Measurements from ENCODE around the gene VPS29.
A peak's percentile ranks its signal among the peaks of the same experiment; 100 is the strongest.
"Not testable (repeated sequence)": the region's sequence is repeated elsewhere in the genome, so short reads cannot be mapped to it uniquely, and the experiment has no call there.

VPS29 gene

GRCh38 chr12:110520876-110521712, 19.2 kb upstream of the VPS29 start:
- peak; percentile 23 for DNase-seq

GRCh38 chr12:110518014-110518413, 16.1 kb upstream of the VPS29 start:
- DNase-seq: not testable (repeated sequence)

DNA sequence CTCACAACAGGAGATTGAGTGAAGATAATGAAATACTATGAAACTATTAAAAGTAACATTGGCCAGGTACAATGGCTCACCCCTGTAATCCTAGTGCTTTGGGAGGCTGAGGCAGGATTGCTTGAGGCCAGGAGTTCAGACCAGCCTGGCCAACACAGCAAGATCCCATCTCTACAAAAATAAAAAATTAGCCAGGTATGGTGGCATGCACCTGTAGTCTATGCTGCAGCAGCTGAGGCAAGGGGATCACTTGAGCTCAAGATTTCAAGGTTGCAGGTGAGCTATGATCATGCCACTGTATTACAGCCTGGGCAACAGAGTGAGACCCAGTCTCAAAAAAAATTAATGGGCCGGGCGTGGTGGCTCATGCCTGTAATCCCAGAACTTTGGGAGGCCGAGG, 15.1 kb upstream of the VPS29 start:
- no peak for DNase-seq

DNA sequence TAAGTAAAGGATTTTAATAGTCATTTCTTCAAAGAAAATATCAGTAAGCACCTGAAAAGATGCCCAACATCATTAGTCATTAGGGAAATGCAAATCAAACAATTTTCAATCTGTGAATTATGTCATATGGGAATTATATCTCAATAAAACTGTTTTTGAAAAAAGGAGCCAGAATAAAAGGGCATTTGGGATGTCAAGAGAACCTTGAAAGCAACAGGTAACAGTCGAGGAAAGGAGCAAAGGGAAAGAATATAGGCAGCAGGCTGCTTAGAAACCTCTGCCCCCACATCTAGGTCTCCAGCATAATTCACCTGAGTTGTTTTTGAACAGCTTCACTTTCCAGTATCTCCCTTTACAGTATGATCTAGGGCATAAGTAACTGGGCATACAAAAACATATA, 12.5 kb upstream of the VPS29 start:
- no peak for DNase-seq

DNA sequence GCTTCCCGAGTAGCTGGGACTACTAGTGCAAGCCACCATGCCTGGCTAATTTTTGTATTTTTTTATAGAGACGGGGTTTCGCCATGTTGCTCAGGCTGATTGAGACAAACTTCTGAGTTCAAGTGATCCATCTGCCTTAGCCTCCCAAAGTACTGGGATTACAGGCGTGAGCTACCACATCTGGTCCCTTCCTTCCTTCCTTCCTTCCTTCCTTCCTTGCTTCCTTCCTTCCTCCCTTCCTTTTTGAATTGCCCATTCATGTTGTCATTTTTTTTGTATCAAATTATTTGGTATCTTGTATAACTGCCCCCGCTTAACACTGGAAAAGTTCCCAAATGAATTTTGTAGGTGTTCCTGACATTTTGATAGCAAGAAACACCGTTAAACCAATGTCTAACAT, 11.9 kb upstream of the VPS29 start:
- DNase-seq: no peak

DNA sequence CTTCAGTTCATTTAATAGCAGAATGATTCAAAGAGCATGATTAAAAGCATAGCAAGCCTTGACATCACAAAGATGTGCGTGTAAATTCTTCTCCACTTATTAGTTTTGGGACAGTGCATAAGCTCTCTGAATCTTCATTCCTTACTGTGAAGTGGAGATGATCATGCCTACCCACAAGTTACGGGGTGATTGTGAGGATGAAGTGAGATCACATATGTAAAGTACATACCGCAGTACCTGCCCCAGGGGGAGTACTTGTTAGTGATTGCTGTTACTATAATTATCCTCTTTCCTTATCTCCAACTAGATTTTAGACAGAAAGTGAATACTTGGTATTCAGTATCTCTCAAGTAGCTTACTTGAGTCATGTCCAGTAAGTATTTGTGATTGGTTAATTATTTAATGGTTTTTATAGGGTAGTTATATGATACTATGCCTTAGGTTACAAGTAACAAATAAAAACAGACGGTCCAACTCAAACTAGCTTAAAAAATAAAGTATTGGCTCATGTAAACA, 6.2 kb upstream of the VPS29 start:
- no peak for DNase-seq

DNA sequence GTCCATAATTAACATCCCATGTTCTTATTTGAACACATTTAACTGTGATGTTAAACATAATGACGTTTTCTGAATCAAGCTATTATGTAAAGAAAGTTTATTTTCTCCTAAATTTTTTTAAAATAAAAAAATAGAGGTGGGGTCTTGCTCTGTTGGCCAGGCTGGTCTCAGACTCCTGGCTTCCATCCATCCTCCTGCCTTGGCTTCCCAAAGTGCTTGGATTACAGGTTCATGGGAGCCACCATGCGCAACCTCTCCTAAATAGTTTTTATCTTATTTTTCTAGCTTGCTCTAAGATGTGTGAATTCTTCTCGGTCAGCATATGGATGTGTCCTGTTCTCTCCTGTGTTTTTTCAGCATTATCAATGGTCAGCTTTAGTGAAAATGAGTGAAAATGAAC, 3.4 kb upstream of the VPS29 start:
- no peak for DNase-seq

DNA sequence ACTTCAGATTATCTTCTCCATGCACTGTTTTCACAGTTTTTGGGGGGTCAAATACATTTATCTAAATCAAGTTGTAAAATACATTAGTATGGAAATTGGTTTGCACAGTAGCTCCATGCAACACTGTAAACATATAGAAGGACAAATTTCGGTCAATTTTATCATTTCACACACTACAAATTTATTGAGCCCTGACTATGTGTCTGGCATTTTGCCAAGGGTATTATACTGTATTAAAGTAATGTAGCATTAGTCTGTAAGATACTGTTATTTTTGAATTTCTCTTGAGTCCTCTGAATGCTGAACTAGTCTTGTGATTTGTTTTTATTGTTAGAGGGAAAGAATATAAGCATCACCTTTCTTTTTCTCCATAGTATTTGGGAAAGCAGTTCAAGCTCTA, 1.5 kb upstream of the VPS29 start:
- DNase-seq: no peak

- no peak for DNase-seq
Measured at GRCh38 chr12:110501399-110501751, 536 bp downstream of the VPS29 start.

DNA sequence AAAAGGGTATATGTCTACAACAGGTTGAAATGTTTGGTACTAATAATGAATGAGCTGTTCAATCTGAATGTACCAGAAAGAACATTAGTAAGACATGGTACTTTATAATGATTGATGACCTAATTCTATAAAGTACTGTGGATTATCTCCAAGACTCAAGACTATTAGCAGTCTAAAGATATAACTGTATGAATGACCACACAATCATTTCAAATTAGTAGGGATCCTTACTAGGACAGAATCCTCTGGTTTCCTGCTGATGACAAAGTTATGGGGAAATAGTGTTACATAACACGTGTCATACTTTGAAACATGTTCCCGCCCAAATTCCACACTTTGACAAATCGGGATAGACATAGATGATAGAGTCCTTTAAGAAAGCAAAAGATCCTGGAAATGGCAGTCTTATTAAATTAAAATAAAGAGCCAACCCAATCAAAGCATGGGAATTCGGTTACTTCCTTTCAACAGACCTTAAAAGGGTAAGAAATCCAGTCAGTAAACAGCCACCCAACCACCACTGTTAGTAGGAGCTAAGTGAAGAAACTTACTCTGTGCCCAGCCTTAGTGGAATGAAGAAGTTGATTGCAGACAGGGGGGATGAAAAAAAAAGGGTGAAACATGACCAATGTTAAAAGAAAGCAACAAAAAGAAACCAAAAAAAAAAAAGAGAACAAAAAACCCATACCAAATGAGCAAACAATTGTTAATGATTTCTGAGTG, 2.8 kb downstream of the VPS29 start:
- no peak for DNase-seq

DNA sequence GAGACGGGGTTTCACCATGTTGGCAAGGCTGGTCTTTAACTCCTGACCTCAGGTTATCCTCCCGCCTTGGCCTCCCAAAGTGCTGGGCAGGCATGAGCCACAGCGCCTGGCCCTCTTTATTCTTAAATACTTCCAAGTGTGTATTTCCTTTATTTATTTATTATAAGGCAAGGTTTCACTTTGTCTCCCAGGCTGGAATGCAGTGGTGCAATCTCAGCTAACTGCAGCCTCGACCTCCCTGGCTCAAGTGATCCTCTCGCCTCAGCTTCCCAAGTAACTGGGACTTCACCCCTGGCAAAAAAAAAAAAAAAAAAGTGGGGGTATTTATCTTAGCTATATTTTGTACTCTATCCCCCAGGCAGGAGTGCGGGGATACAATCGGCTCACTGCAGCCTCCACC, 26.5 kb downstream of the VPS29 start:
- no peak for DNase-seq

DNA sequence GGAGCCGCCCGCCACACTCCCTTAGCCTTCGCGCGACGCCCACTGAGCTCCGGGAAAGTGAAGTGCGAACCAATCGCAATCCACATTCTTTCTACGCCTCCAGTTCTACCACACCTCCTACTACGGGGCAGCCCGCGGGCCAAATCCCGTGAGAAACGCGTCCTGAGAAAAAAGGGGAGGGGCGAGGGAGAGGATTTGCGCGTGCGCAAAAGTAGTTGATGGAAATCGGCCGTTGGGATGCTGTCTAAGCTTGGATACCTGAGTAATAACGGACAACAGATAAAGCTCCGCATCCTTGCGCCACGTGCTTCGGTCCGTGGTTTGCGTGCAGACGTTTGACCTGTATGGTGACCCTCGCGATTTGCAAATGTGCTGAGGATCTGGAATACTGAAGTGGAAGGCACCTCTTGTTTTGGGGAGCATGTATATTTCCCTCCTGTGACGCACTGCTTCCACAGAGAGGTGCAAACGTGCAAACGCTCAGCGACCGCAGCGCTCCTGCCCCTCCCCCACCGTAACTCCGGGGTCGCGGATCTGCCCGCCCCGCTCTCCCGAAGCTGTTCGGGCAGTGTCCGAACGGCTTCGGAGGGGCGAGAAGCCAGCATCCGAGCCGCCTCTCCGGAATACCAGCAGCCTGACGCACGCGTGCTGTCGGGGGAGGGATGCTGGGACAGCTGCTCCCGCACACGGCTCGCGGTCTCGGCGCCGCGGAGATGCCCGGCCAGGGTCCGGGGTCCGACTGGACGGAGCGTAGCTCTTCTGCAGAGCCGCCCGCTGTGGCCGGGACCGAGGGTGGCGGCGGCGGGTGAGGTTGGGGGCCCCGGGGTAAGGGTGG, 33.5 kb downstream of the VPS29 start, which contains the start of the genes FAM216A and GPN3:
Gene FAM216A, plus strand, starts transcription at position 632 of the 835 bp plus-strand sequence. Its CDS starts 31 bp downstream, at position 663.
Gene GPN3, minus strand, starts transcription at position 44 of the 835 bp plus-strand sequence. CDS start 54 bp downstream, outside the sequence.
- peak; percentile 91 for DNase-seq

DNA sequence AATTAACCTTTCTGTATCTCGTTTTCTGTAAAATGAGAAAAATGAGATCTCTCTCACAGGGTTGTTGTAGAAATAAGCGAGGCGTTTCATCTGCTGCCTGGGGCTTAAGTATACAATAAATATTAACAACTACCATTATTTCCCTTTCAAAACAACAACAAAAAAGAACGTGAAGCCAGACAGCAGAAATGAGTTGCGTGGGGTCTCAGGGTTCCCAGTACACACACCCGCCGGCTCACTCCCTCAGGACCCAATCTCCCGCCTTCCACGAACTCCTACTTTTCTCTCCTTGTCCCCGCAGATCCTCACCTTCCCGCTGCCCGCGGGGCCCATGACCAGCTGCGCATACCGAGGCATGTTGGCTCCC, 34.1 kb downstream of the VPS29 start:
- no peak for DNase-seq

DNA sequence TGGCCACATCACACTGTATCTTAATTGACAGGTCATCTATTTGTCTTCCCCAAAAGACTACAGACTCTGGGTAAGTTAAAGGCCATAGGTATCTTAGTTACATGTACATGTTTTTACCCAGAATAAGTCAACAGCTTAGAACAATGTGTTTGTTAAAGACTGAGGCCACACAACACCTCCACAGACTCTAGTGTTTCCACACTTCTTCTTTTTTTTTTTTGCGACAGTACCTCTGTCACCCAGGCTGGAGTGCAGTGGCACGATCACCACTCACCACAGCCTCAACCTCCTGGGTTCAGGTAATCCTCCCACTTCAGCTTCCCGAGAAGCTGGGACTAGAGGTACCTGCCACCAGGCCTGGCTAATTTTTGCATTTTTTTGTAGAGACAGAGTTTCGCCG, 35.1 kb downstream of the VPS29 start:
- no peak for DNase-seq

- not testable (repeated sequence) for DNase-seq
Measured at GRCh38 chr12:110465765-110466164, 36.1 kb downstream of the VPS29 start.

DNA sequence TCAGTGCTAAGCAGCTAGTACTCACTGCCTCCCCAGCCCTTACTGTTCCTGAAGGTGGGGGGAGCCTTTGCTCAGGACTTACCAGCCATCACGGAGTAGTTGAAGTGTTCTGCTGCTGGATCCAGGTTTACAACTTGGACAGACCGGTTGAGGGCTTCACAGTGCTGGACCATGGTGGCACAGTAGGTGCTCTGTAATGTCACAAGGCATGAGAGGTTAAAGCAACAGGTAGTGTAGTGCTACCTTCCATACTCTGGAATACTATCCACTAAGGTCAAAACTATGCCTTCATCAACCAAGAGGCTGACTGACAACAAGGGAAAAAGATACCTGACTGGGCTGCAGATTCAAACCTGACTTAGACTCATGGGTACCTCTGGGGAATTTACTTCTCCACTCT, 36.9 kb downstream of the VPS29 start:
- DNase-seq: no peak

DNA sequence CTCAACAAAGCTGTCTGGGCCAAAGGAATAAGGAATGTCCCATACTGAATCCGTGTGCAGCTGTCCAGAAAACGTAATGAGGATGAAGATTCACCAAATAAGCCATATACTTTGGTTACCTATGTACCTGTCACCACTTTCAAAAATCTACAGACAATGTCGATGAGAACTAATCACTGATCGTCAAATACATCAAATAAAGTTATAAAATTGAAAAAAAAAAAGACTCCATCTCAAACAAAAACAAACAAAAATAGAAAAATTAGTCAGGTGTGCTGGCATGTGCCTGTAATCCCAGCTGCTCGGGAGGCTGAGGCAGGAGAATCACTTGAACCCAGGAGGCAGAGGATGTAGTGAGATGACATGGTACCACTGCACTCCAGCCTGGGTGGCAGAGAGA, 40.7 kb downstream of the VPS29 start:
- DNase-seq: not testable (repeated sequence)

GRCh38 chr12:110458756-110459155, 43.2 kb downstream of the VPS29 start:
- DNase-seq: no peak

- no peak for DNase-seq
Measured at GRCh38 chr12:110453569-110454296, 48.2 kb downstream of the VPS29 start.

- no peak for DNase-seq
Measured at GRCh38 chr12:110451263-110451662, 50.6 kb downstream of the VPS29 start.

DNA sequence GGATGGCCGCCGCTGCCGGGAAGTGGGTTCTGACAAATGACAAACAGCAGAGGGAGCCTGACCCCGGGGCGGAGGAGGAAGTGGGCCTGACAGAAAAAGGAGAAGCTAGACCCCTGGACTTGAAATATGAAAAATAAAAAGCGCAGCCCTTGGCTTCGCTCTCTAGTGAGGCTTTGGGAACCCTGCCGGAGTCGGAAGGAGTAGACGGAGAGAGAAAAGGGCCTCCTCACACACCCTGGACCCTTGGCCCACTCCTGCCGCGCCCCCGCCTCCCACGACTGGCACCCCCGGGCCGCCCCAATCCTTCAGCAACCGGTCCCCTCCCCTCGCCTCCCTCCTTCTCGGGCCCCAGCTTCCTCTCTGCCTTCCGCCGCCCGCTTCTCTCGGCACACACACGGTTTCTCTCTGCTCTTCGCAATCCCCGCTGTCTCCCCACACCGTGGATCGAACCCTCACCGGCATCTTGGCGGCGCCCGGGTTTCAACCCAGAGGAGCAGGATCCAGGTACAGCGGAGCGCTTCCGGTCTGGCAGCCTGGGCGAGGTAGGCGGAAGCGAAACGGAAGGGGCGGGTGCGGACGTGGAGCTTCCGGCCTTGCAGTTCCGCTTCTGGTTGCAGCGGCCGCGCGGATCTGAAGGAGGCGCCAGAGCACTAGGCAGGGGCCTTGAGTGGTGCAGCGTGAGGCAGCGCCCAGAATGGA, 52.0 kb downstream of the VPS29 start, which contains the start of gene ARPC3:
Gene ARPC3, minus strand, starts transcription at position 539 of the 699 bp plus-strand sequence. Its CDS starts 77 bp downstream, at position 462.
- peak; percentile 94 for DNase-seq

- DNase-seq: no peak
Measured at GRCh38 chr12:110444455-110444854, 57.5 kb downstream of the VPS29 start.
